ENCODE results near the gene RNASEH1.

GRCh38 chr2:3586220-3586619 lies 28.1 kb upstream of the RNASEH1 start:
- TF ChIP-seq CTCF (IDR thresholded peaks at IDR 0.05; ENCODE audit: low read depth, low read length) (no peak), POLR2A (IDR thresholded peaks at IDR 0.05; ENCODE audit: extremely low read depth, insufficient read length) (no peak), MYC (IDR thresholded peaks at IDR 0.05; ENCODE audit: low read depth, low read length) (no peak)

Measured in NB4 (cell line).